H7 (cell line): ENCODE results near the gene COL9A3. TPM values are rescaled to one million over a fixed set of nuclear protein-coding genes. Genes with fewer than 3 reads are reported as not detected.

ENCODE experiments used
- DNase-seq: peaks from one replicate; pipeline ENCODE4 v3.0.0; 2012
- H3K27me3 ChIP-seq: 2 replicates; pipeline ENCODE4 v1.6.0; 2011; ENCODE audit warnings: mild to moderate bottlenecking, low read length; ENCODE audit not compliant: control insufficient read depth, insufficient read depth
- H3K36me3 ChIP-seq: replicated peaks from 2 replicates; pipeline ENCODE4 v1.5.1; 2011; ENCODE audit warnings: low read length; ENCODE audit not compliant: control insufficient read depth, insufficient read depth
- H3K4me3 ChIP-seq: 2 replicates; pipeline ENCODE4 v1.5.1; 2011; ENCODE audit warnings: low read depth, mild to moderate bottlenecking, control low read depth, low read length, moderate library complexity; ENCODE audit not compliant: insufficient read depth
- total RNA-seq: library from RNA; depleted of rRNA; stranded (reverse); fragments of >200 nt; shearing (Covaris generic); gene quantifications from 2 replicates; pipeline ENCODE4 v1.2.3, GENCODE V29; 2014

Gene COL9A3
- total RNA-seq, 1 experiment from 2014 or later, result 139 TPM

DNA sequence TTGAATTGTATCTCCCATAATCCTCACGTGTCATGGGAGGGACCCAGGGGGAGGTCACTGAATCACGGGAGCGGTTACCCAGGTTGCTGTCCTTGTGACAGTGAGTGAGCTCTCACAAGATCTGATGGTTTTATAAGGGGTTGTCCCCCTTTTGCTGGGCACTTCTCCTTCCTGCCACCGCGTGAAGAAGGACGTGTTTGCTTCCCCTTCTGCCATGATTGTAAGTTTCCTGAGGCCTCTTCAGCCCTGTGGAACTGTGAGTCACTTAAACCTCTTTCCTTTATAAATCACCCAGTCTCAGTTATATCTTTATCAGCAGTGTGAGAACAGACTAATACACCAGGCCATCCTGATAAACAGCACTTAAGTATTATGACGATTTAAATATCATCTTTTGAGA, 29.5 kb upstream of the COL9A3 start:
- H3K27me3 ChIP-seq, result no peaks in the 10 kb centered on the region
- H3K36me3 ChIP-seq, result no peaks in the 10 kb centered on the region
- no peak overlapping the region for H3K4me3 ChIP-seq
- DNase-seq, result no peak

GRCh38 chr20:62787866-62788265, 29.0 kb upstream of the COL9A3 start:
- no peak for DNase-seq
- H3K4me3 ChIP-seq, result no peak overlapping the region
- H3K36me3 ChIP-seq, result no peaks in the 10 kb centered on the region

DNA sequence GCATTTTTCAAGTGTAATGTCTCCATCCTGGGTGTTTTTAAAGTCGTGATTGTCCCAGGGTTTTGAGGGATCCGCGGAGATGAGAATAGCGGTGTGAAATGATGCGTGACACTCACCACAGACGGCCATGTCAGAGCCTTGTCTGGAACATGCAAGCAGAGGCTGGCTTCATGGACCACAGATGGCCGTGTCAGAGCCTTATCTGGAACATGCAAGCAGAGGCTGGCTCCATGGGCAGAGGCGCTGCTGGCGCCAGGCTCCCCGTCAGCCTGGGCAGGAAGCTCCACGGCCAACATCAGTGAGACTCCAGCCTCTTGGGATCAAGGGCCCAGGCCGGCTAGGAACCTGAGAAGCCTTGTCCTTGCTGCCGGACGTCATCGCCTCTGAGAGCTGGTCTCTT, 28.2 kb upstream of the COL9A3 start:
- Histone ChIP-seq H3K27me3 (no peaks in the 10 kb centered on the region), H3K36me3 (no peaks in the 10 kb centered on the region), H3K4me3 (no peak overlapping the region)
- no peak for DNase-seq

More at GRCh38 chr20:62787866-62788265, 29.0 kb upstream of the COL9A3 start:
- H3K27me3 ChIP-seq, result no peaks in the 10 kb centered on the region

DNA sequence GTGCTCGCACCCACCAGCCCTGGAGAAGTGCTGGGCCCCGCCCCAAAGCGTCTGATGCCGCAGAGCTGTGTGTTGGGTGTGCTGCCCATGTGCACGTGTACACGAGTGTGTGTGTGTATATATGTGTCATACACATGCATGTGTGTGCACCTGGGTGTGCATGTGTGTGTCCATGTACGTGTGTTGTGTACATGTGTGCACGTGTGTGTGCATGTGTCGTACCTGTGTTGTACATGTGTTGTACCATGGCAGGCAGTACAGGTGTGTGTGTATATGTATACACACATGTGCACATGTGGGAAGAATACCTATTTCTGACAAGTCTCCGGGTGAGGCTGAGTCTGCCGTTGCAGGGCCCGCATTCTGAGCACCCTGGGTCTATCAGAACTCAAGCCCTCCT, 26.8 kb upstream of the COL9A3 start:
- no peak for DNase-seq
- Histone ChIP-seq H3K36me3 (no peaks in the 10 kb centered on the region), H3K4me3 (no peak overlapping the region), H3K27me3 (peaks cover 3% of the 10 kb centered on the region; the same call in 1 of the 2 replicates)

DNA sequence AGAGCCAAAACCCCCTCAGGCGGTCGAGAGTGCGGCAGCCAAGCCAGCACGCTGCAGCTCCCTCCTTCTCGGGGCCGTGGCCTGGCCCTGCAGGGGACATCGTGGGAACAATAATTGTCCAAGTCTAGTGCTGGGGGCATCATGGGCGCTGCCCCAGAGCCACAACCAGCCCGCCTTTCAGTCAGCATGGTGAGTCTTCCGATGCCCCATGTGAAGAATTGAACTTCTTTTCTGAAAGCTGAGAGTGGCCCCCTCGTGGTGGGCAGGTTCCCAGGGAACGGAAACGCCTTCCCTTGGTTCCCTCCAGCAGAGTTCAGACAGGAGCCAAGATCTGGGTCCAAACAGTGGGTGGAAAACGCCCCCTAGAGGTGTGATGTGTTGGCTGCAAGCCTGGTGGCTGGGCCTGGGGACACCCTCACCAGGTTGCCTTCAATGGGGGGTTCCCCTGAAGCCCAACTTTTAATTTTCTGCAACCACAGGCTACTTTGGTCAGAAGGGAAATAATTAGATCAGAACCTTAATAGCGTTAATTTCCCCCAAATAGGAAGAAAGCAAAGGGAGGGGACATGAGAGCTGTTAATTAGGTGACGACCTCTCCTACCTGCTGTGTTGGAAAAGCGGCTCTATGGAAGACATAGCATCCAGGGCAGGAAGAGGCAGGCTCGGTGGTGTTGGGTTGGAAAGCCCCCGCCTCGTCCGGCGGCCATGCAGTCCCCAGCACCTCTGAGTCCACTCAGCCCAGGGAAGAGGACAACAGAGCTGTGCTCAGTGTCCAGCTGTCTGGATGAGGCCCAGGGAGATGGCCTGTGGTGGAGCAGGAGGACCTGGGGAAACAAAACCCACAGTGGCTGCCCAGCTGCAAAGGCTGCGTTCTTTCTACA, 25.3 kb upstream of the COL9A3 start:
- DNase-seq, result peak; percentile 96
- H3K27me3 ChIP-seq, result peaks cover 4% of the 10 kb centered on the region; the same call in 1 of the 2 replicates

GRCh38 chr20:62792182-62792939, 24.5 kb upstream of the COL9A3 start:
- DNase-seq, result no peak
- H3K36me3 ChIP-seq, result no peaks in the 10 kb centered on the region; the same call in 1 of the 2 replicates
- H3K4me3 ChIP-seq, result no peak overlapping the region
- H3K27me3 ChIP-seq, result peaks cover 4% of the 10 kb centered on the region; the same call in 1 of the 2 replicates

More for the DNA sequence above, 25.3 kb upstream of the COL9A3 start:
- peak overlapping the region; percentile 27; the same call in 1 of the 2 replicates for H3K4me3 ChIP-seq
- no peaks in the 10 kb centered on the region for H3K36me3 ChIP-seq

DNA sequence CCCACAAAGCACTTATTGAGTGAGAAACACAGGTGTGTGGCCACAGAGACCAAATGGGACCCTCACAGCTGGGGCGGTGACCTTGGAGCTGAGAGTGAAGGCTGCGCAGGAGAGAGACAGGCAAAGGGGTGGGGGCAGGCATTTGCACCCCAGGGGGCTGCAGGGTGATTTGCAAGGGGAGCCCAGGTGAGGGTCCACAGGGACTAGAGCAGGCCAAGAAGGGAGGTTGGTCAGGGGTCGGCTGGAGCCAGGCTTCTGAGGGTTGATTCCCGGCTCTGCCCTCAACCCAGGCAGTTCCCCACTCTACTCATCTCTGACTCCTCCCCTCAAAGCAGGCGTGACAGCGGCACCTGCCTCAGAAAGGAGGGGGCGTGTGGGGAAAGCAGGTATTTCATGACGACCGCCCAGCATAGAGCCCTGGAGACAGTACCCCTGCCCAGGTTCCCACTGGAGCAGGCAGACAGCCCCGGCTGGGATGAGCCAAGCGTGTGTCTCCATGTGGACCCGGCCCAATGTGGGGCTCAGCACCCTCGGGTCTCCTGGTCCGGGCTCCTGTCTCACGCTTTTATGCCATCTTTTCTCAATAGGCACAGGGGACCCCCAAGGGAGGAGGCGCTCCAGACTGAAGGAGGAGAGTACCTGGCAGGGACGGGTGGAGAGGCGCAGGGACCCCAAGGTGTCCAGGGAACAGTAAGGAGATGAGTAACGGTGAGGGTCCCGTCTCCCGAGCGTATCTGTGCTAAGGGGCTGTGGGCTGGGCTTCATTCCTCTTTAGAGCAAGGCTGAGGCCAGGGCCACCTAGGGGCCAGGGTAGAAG, 23.7 kb upstream of the COL9A3 start:
- no peaks in the 10 kb centered on the region; the same call in 1 of the 2 replicates for H3K36me3 ChIP-seq
- peaks cover 4% of the 10 kb centered on the region; the same call in 1 of the 2 replicates for H3K27me3 ChIP-seq
- peak; percentile 84 for DNase-seq
- no peak overlapping the region for H3K4me3 ChIP-seq

GRCh38 chr20:62793757-62794006, 23.2 kb upstream of the COL9A3 start:
- peak overlapping the region; percentile 27 for H3K4me3 ChIP-seq
- DNase-seq, result peak; percentile 64

GRCh38 chr20:62794007-62794724, 22.7 kb upstream of the COL9A3 start:
- DNase-seq, result peak; percentile 99
- peak overlapping the region; percentile 60 for H3K4me3 ChIP-seq
- peaks cover 4% of the 10 kb centered on the region; the same call in 1 of the 2 replicates for H3K27me3 ChIP-seq
- H3K36me3 ChIP-seq, result peaks cover 3% of the 10 kb centered on the region

More at GRCh38 chr20:62793757-62794006, 23.2 kb upstream of the COL9A3 start:
- Histone ChIP-seq H3K36me3 (peaks cover 1% of the 10 kb centered on the region; the same call in 1 of the 2 replicates), H3K27me3 (peaks cover 4% of the 10 kb centered on the region; the same call in 1 of the 2 replicates)

DNA sequence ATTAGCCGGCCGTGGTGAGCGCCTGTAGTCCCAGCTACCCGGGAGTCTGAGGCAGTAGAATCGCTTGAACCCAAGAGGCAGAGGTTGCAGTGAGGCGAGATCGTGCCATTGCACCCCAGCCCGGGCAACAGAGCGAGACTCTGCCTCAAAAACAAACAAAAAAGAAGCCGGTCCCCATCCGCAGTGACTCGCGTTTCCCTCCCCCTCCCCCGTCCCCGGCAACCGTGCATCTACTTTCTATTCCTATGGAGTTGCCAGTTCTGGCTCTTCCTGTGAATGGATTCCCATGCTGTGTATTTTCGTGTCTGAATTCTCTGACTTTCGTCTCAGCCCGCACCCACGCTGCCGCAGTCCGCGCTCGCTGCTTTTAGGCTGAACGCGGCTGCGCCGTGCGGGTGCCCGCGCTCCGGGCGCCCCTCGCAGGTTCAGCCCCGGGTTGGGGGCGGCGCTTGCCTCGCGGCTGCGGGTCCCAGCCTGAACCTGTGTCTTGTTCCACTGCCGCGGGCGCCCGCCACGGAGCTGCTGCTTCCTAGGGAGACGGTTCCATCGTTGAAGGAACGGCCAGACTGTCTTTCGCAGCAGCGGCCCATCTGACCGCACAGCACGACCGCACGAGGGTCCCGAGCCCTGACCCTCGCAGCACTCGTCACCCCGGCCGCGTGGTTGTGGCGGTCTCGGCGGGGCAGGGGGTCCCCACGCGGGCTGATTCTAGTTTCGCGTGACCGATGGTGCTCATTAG, 21.7 kb upstream of the COL9A3 start:
- DNase-seq, result peak; percentile 89
- H3K36me3 ChIP-seq, result peaks cover 3% of the 10 kb centered on the region
- peaks cover 4% of the 10 kb centered on the region; the same call in 1 of the 2 replicates for H3K27me3 ChIP-seq
- peak overlapping the region; percentile 60 for H3K4me3 ChIP-seq

GRCh38 chr20:62796699-62797491, 20.0 kb upstream of the COL9A3 start:
- peaks cover 3% of the 10 kb centered on the region for H3K36me3 ChIP-seq
- peak; percentile 92 for DNase-seq
- H3K4me3 ChIP-seq, result peak overlapping the region; percentile 78
- H3K27me3 ChIP-seq, result peaks cover 4% of the 10 kb centered on the region; the same call in 1 of the 2 replicates

DNA sequence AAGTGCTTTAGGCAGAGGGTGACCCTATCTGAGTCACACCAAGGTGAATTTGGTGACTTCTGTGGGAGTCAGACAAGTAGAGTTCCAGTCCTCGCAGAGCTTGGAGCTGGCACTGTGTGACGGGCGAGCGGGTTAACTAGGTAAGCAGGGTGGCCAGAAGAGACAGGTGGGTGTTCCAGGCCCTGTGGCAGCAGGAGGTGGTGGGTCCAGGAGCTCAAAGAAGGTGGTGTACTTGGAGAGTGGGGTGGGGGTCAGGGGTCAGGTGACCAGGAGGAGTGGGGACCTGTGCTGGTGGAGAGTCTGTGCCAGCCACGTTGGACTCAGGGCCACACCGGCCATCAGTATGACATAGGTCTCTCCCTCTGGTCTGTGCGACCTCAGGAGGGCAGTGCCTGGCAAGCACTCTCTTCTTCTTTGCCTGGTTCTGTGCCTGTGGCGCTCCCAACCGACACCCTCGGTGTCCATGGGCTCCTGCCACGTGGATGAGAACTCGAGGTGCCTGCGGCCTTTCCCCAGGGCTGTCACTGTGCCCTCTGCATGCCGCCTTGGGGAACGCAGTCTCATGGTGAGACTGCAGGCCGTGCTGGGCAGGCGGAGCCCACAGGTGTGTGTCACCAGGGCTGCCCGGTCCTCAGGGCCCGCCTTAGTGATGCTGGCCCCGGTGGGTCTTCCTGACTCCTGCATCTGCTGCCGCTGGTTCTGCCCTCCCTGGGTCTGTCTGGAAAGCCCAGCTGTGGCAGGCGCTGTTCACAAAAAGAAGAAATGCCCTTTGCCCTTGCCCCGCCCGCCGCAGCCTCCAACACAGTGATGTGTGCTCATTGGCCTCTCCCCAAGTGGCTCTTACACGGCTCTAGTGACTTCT, 18.9 kb upstream of the COL9A3 start:
- DNase-seq, result peak; percentile 58
- no peak overlapping the region for H3K4me3 ChIP-seq

More for the DNA sequence above, 18.9 kb upstream of the COL9A3 start:
- H3K27me3 ChIP-seq, result peaks cover 4% of the 10 kb centered on the region; the same call in 1 of the 2 replicates
- H3K36me3 ChIP-seq, result peaks cover 3% of the 10 kb centered on the region
